Suppressor macrophage treated with lipopolysaccharide for 4 hours (primary cell): ENCODE data around the gene TLR5.

Source experiments
- DNase-seq: peaks from one replicate; pipeline ENCODE4 v3.0.0-alpha.2; 2020

The TLR5 gene

GRCh38 chr1:223105568-223105967 is 37.5 kb downstream of the TLR5 start:
- DNase-seq: no peak

- DNase-seq: no peak
Observed at GRCh38 chr1:223102797-223103533, 40.1 kb downstream of the TLR5 start.

DNA sequence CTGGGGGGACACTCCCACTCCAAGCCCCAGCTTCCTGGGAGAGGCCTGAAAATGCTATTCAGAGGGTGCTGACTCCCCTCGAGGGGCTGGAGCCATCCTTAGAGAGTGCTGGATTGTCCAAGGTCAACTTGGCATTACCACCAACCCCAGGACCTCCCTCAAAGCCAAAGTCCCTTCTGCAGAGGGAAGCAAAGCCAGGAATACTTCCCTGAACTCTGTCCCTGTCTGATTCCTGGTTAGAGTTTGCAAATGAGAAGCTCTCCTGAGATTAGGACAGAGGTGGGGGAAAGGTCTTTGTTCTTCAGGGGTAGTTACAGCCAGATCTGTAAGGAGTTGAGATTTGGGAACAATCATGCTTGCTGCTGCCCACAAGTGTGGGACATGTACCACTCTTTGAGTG is 45.3 kb downstream of the TLR5 start:
- no peak for DNase-seq

GRCh38 chr1:223095870-223096269 is 47.2 kb downstream of the TLR5 start:
- no peak for DNase-seq

DNA sequence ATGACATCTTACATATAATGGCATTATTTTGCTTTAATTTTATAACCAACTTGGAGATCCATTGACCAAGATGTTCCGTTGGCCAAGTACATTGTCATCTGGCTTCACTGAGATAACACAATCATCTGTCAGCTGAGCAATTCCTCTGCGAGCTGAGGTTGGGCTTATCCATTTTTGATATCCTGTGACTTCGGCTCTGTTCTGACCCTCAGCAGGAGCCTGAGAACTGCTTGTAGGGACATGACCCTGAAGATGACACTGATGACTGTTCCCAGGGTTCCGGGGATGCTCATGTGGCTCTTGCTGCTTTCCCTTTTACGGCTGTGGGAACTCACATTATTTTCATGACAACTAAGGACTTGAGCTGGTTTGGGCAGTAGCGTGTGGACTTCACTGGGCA is 51.2 kb downstream of the TLR5 start:
- DNase-seq: no peak

DNA sequence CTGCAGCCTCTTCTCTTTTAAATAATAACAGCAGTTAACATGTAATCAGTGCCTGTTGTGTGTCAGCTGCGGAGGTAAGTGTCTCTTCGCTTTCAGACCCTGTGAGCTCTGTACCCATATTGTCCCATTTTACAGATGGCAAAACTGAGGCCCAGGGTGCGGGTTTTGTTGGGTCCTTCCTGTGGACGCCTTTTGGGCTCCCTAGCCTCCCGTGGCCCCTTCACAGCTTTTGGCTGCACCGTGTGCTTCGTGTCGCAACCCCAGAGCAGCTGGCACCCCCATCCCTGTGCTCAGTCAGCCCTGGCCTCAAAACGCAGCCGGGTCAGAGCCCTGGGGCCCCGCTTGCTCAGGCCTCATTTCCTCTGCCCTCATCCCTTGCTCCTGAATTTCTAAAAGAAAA is 53.8 kb downstream of the TLR5 start:
- DNase-seq: no peak

GRCh38 chr1:223088713-223089240 is 54.3 kb downstream of the TLR5 start:
- DNase-seq: no peak

- no peak for DNase-seq
Observed at GRCh38 chr1:223087291-223088255, 55.5 kb downstream of the TLR5 start.

DNA sequence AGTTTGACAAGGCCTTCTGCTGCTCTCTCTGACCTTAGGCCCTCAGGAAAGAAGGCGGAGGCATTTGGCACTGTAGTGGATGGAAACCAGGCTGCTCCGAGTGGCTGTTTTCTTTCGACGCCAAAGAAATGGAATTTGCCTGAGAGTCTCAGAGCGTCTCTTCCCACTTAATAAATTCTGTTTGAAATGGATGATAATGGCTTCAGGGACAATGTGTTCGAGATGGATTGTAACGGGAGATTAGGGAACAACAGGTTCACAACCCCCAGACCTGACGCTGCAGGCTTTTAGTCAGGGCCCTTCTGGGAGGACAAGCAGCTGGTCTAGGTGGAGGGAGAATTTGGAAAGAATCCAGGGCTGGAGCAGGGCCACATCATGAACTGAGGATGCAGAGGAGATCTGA is 58.6 kb downstream of the TLR5 start:
- no peak for DNase-seq

GRCh38 chr1:223083831-223084230 is 59.2 kb downstream of the TLR5 start:
- DNase-seq: no peak

- DNase-seq: no peak
Observed at GRCh38 chr1:223082914-223083313, 60.1 kb downstream of the TLR5 start.

GRCh38 chr1:223081181-223081994 is 61.7 kb downstream of the TLR5 start:
- peak; percentile 72 for DNase-seq

DNA sequence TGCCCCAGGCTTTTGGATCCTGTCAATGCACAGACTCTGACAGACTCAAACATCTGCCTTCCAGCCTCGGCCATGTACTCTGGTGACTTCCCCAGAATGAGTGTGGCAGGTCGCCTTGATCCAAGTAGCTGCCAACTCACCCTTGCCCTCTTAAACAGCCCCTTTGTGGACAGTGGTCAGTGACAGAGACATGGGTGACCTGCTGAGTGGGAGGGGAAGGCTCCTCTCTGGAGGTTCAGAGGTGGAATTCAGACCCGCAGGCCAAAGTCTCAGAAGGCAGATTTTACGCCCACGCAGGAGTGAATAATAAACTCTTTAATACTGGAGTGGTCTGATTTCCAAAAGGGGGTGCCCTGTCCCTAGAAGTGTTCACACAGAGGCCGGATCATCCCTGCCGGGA is 63.5 kb downstream of the TLR5 start:
- no peak for DNase-seq

- DNase-seq: no peak
Observed at GRCh38 chr1:223077247-223077833, 65.7 kb downstream of the TLR5 start.

DNA sequence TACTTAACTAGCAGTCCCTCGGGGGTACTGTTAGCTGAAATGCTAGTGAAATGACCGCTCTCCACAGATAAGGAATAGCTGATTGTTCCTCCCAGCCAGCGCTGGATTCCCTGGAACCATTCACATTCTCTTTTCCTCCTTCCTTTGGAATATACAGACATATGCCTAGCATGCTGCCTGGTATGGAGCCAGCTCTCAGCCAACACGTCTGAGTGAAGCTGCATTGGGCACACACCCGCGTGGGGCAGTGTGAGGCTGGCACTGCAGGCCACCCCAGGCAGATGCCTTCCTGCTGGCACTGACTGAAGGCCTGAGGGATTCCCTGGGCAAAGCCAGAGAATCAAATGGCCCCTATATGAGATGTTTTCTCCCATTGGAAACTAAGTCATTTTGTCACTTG is 66.7 kb downstream of the TLR5 start:
- DNase-seq: no peak

DNA sequence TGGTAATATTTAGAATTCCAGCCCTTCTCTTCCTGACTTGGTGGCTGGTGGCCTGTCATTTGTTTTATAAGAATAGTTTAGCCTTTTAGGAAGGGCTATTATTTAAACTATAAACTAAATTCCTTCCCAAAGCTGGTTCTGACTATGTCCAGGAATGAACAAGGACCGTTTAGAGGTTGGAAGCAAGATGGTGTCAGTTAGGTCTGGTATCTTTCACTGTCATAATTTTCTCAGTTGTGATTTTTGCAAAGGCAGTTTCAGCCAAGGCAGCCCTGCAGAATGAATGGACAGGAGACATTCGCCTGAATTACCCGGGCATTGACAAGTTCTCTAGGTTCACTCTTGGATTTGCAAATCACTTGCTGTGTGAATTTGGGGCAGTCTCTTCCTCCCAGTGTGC is 67.2 kb downstream of the TLR5 start:
- no peak for DNase-seq

DNA sequence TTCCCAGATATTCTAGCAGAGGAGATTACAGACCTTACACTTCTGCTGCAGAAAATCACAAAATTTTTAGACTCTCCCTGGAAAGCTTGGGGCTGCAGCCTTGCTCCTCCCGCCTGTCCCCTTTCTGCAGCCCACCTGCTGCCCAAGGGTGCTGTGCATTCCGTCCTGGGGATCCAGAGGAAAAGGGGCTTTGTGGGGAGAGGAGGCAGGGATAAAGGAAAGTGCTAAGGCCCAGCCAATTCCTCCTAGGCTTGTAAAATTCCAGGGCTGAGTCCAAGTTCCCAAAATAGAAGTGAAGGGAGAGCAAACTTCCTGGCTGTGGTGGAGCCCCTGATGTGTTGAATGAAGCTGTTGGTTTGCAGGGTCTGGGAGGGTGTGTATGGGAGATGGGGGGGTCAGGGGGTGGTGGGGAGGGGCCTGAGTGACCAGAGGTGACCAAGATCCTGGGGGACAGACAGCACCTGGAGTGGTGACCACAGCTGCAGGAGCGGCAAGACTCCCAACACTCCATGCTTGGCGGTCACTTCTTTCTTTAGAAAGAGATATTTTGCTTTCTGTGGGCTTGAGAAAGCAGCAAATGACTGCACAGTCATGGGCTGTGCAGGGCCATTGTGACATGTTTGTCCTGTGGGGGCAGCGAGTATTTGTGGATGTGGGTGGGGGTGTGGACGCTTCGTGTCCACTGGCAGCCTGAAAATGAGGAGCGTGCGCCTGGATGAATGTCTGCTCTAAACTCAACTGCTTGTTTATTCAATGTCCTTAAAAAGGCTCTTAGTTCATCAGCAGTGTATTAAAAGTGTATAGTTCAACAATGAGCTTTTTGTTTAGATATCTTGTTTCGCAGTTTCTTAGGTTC is 68.4 kb downstream of the TLR5 start:
- no peak for DNase-seq

- no peak for DNase-seq
Observed at GRCh38 chr1:223068900-223069665, 74.0 kb downstream of the TLR5 start.

GRCh38 chr1:223067914-223068313 is 75.1 kb downstream of the TLR5 start:
- DNase-seq: no peak

DNA sequence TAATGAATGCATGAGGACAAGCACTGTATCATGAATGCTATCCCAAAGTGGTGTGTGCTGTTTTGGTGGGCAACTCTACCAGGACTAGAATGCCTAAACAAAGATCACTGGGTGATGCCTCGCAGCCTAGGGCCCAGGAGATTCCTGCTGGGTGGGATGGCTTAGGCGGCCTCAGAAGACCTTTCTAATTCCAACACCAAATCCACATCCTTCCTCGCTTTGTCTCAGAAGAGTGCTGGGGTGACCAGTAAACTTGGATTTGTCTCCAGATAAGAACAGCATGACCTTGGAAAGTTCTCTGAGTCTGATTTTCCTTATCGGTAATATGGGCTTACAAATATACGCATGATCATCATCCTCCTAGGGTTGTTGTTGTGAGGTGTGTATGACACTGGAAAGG is 76.6 kb downstream of the TLR5 start:
- DNase-seq: no peak

- peak; percentile 11 for DNase-seq
Observed at GRCh38 chr1:223062177-223062576, 80.9 kb downstream of the TLR5 start.
